HepG2 (cell line): ENCODE measurements around the gene CADM2. TPM values are rescaled to one million over a fixed set of nuclear protein-coding genes. Genes with fewer than 3 reads are reported as not detected.

Source experiments
- ATAC-seq: fragments of 200-7000 bp; cut with Tn5 transposase; 3 replicates; pipeline ENCODE4 v1.9.1; 2020; ENCODE audit warnings: mild to moderate bottlenecking, moderate library complexity
- BruUV-seq: library from RNA; stranded (reverse); fragments of 400-500 nt; replicated peaks from 2 replicates; lab custom pipeline; 2021; lab: Mats Ljungman, UMichigan
- CTCF ChIA-PET: fragments of 300-600 bp; formaldehyde crosslinking; extraction: SDS; loops from one replicate; lab custom pipeline; 2021; ENCODE audit warnings: low total read pairs, inconsistent platforms, low intra/inter-chr PET ratio; lab: Yijun Ruan, JAX
- POLR2A ChIA-PET: fragments of 350-600 bp; sonication (Branson Sonifier 250); formaldehyde crosslinking; loops from one replicate; lab custom pipeline; 2020; ENCODE audit warnings: antibody characterized with exemption, inconsistent platforms; lab: Yijun Ruan, JAX
- DNase-seq: peaks from one replicate; pipeline ENCODE4 v3.0.0-alpha.2; 2015; ENCODE audit warnings: low spot score
- FAIRE-seq: peaks from 3 replicates; lab custom pipeline; 2011; peaks lifted over from hg19 to GRCh38; lab: Jason Lieb, UNC
- H2AFZ ChIP-seq: one replicate; pipeline ENCODE4 v1.6.1; 2011; ENCODE audit warnings: low read length, inconsistent platforms
- H3K27ac ChIP-seq: fragments of 300-600 bp; 3 replicates; pipeline ENCODE4 v1.8.0; 2011; ENCODE audit warnings: mixed run types, mild to moderate bottlenecking, mixed read lengths, low read length, inconsistent platforms; ENCODE audit not compliant: insufficient read depth; ENCODE audit errors: extremely low read length
- H3K27me3 ChIP-seq, 2 experiments: fragments of 200-600 bp in 1 of 2; 2 replicates in 1 of 2; 3 replicates in 1 of 2; pipeline versions ENCODE4 v1.6.0 to v1.8.0; 2011; ENCODE audit warnings: low read length in 2 of 2, mild to moderate bottlenecking in 2 of 2, moderate library complexity in 2 of 2, inconsistent platforms in 1 of 2; ENCODE audit not compliant: insufficient read depth in 2 of 2, control insufficient read depth in 1 of 2
- H3K36me3 ChIP-seq, 2 experiments: fragments of 200-600 bp in 1 of 2; replicated peaks in 1 of 2; 2 replicates in 1 of 2; 3 replicates in 1 of 2; pipeline versions ENCODE4 v1.5.1 to v1.8.0; 2011; ENCODE audit warnings: low read length in 2 of 2, inconsistent platforms in 1 of 2; ENCODE audit not compliant: insufficient read depth in 2 of 2, control insufficient read depth in 1 of 2
- H3K4me1 ChIP-seq: 2 replicates; pipeline ENCODE4 v1.5.1; 2012; ENCODE audit warnings: low read length, inconsistent platforms; ENCODE audit not compliant: insufficient read depth
- H3K4me2 ChIP-seq: 2 replicates; pipeline ENCODE4 v1.6.0; 2011; ENCODE audit warnings: low read depth, low read length, inconsistent platforms
- H3K4me3 ChIP-seq, 3 experiments: fragments of 200-600 bp in 1 of 3; sonication (generic), shearing (Covaris generic) in 1 of 3; replicated peaks in 1 of 3; 2 replicates each; pipeline ENCODE4 v1.5.1; 2011 to 2016; ENCODE audit warnings: low read length in 3 of 3, inconsistent platforms in 2 of 3, low read depth in 2 of 3, mild to moderate bottlenecking in 2 of 3, control low read depth in 1 of 3, mixed read lengths in 1 of 3; ENCODE audit not compliant: insufficient read depth in 1 of 3
- H3K79me2 ChIP-seq: one replicate; pipeline ENCODE4 v1.6.1; 2011; ENCODE audit warnings: low read length, inconsistent platforms; ENCODE audit not compliant: insufficient read depth
- H3K9ac ChIP-seq: 2 replicates; pipeline ENCODE4 v1.6.0; 2011; ENCODE audit warnings: mild to moderate bottlenecking, low read depth, low read length, inconsistent platforms; ENCODE audit not compliant: insufficient read depth
- H3K9me3 ChIP-seq: 2 replicates; pipeline ENCODE4 v1.5.1; 2012; ENCODE audit warnings: mild to moderate bottlenecking, low read length
- H4K20me1 ChIP-seq: 2 replicates; pipeline ENCODE4 v1.6.0; 2011; ENCODE audit warnings: inconsistent platforms, mild to moderate bottlenecking, low read length, moderate library complexity; ENCODE audit not compliant: insufficient read depth
- KLF6 ChIP-seq: IDR thresholded peaks from 2 replicates; pipeline ENCODE4 v1.8.0; 2016; ENCODE audit warnings: missing biosample characterization, missing genetic modification reagents
- MXD3 ChIP-seq: IDR thresholded peaks from 2 replicates; pipeline ENCODE4 v1.6.1; 2016; ENCODE audit warnings: mild to moderate bottlenecking, missing biosample characterization, missing genetic modification reagents
- PTBP1 ChIP-seq: fragments of 200-400 bp; formaldehyde crosslinking; IDR thresholded peaks from 2 replicates; pipeline ENCODE4 v1.6.1; 2018; ENCODE audit warnings: low read length, low read depth; ENCODE audit not compliant: poor library complexity, severe bottlenecking
- RNF219 ChIP-seq: sonication (generic); formaldehyde crosslinking; IDR thresholded peaks from 2 replicates; pipeline ENCODE4 v1.5.0; 2020; ENCODE audit warnings: mild to moderate bottlenecking, missing genetic modification reagents
- SMYD3 ChIP-seq: sonication (generic); formaldehyde crosslinking; IDR thresholded peaks from 2 replicates; pipeline ENCODE4 v1.8.1; 2023; ENCODE audit warnings: mild to moderate bottlenecking, missing genetic modification reagents
- ZNF180 ChIP-seq: sonication (generic); formaldehyde crosslinking; IDR thresholded peaks from 2 replicates; pipeline ENCODE4 v1.4.0; 2020; ENCODE audit warnings: low read depth, missing genetic modification reagents, borderline replicate concordance
- WGBS: methylation state at CpG from one replicate; pipeline ENCODE4 v1.1.6; 2017; ENCODE audit warnings: low lambda C conversion rate; 5-methylcytosine and 5-hydroxymethylcytosine counted together
- in situ Hi-C: cut with HindIII; loops from 2 replicates; pipeline ENCODE4 v1.10.0; 2017; ENCODE audit warnings: low pct_unique_long_range_greater_than_20kb; ENCODE audit not compliant: extremely low pct_ligation_motif_present
- intact Hi-C: fragments of 100-400 bp; cut with micrococcal nuclease; formaldehyde crosslinking; loops from one replicate; pipeline ENCODE4 v1.10.0; 2022; ENCODE audit not compliant: unreplicated experiment
- polyA plus RNA-seq, 8 experiments: library from polyadenylated mRNA; depleted of rRNA in 3 of 8; stranded (reverse) in 7 of 8; unstranded in 1 of 8; fragments of >200 nt; fragmentation: Illumina TruSeq in 4 of 8; extraction: Trizol in 4 of 8; gene quantifications; 2 replicates each; pipeline versions ENCODE4 v1.2.1 to v1.2.3, GENCODE V29; 2011 to 2016; ENCODE audit warnings: low read depth in 4 of 8, missing spikeins in 1 of 8, mixed read lengths in 1 of 8; ENCODE audit not compliant: insufficient read depth in 1 of 8
- total RNA-seq, 5 experiments: library from RNA; depleted of rRNA; stranded (reverse); fragments of >200 nt; fragmentation: Illumina TruSeq; extraction: Trizol; gene quantifications; 2 replicates each; pipeline ENCODE4 v1.2.3, GENCODE V29; 2016; ENCODE audit warnings: low read depth in 1 of 5

Gene CADM2
- total and polyA plus RNA-seq, 2 of the 13 experiments (the other 11 are each of a cell fraction or from before 2014, with no cell fraction given): not detected

GRCh38 chr3:85304360-85304964, 345.7 kb downstream of the CADM2 start (continued):
- no peak for TF ChIP-seq RNF219 (CRISPR knock-in tag)

GRCh38 chr3:85312331-85312730, 353.5 kb downstream of the CADM2 start:
- no peak for ATAC-seq
- Histone ChIP-seq H3K4me3 (no peak overlapping the region), H2AFZ (no peak overlapping the region), H3K36me3 (no peaks in the 10 kb centered on the region), H3K27me3 (no peaks in the 10 kb centered on the region; a peak in 1 of 5 replicates), H3K27ac (no peak overlapping the region), H3K9ac (no peak overlapping the region), H4K20me1 (no peaks in the 10 kb centered on the region), H3K4me2 (no peak overlapping the region), H3K79me2 (no peaks in the 10 kb centered on the region), H3K4me1 (no peaks in the 10 kb centered on the region), H3K9me3 (no peaks in the 10 kb centered on the region)
- intact Hi-C loops (no loop called here), in situ Hi-C loops (no loop called here)
- DNase-seq: no peak
- FAIRE-seq: no peak
- TF ChIP-seq KLF6 (CRISPR knock-in tag) (no peak), PTBP1 (no peak), ZNF180 (no peak), SMYD3 (CRISPR knock-in tag) (no peak), MXD3 (no peak)
- ChIA-PET CTCF (no interaction called here), POLR2A (no interaction called here)
- WGBS: 13% methylated on average over 3 of the region's 3 CpGs
- BruUV-seq: no TSS peak
